Measurements from ENCODE around the gene CPSF2.
"Not testable (repeated sequence)": the region's sequence is repeated elsewhere in the genome, so short reads cannot be mapped to it uniquely, and the experiment has no call there.

Gene CPSF2

GRCh38 chr14:92134456-92134855 is 12.7 kb downstream of the CPSF2 start:
- no peak for ATAC-seq
- H3K27me3 Mint-ChIP-seq, result no peaks in the 10 kb centered on the region
- no peak overlapping the region for H3K4me3 Mint-ChIP-seq
- peaks cover 4% of the 10 kb centered on the region for H3K4me1 Mint-ChIP-seq
- H3K27ac Mint-ChIP-seq, result no peak overlapping the region
- DNase-seq, result no peak
- no peaks in the 10 kb centered on the region for H3K9me3 Mint-ChIP-seq

- H3K27ac Mint-ChIP-seq, result no peak overlapping the region
- DNase-seq, result no peak
- no peak for ATAC-seq
Measured at GRCh38 chr14:92135269-92135668, 13.5 kb downstream of the CPSF2 start.

GRCh38 chr14:92143309-92143708 is 21.5 kb downstream of the CPSF2 start:
- DNase-seq (no peak), ATAC-seq (no peak)
- no peaks in the 10 kb centered on the region for H3K9me3 Mint-ChIP-seq
- no peak overlapping the region for H3K27ac Mint-ChIP-seq
- H3K27me3 Mint-ChIP-seq, result no peaks in the 10 kb centered on the region
- no peak overlapping the region for H3K4me3 Mint-ChIP-seq
- H3K4me1 Mint-ChIP-seq, result no peaks in the 10 kb centered on the region

More at GRCh38 chr14:92135269-92135668, 13.5 kb downstream of the CPSF2 start:
- H3K27me3 Mint-ChIP-seq, result no peaks in the 10 kb centered on the region
- no peaks in the 10 kb centered on the region for H3K4me1 Mint-ChIP-seq
- no peaks in the 10 kb centered on the region for H3K9me3 Mint-ChIP-seq
- no peak overlapping the region for H3K4me3 Mint-ChIP-seq

GRCh38 chr14:92143962-92144361 is 22.2 kb downstream of the CPSF2 start:
- Mint-ChIP-seq H3K27me3 (no peaks in the 10 kb centered on the region), H3K4me3 (no peak overlapping the region), H3K27ac (peak overlapping the region in 1 of 2 donors; percentile 73), H3K9me3 (no peaks in the 10 kb centered on the region), H3K4me1 (no peaks in the 10 kb centered on the region)
- ATAC-seq, result no peak
- no peak for DNase-seq

- Mint-ChIP-seq H3K27me3 (no peaks in the 10 kb centered on the region), H3K27ac (no peak overlapping the region), H3K4me3 (no peak overlapping the region), H3K4me1 (no peaks in the 10 kb centered on the region), H3K9me3 (no peaks in the 10 kb centered on the region)
- DNase-seq (no peak), ATAC-seq (no peak)
Measured at GRCh38 chr14:92144708-92145107, 22.9 kb downstream of the CPSF2 start.

- Mint-ChIP-seq H3K9me3 (no peaks in the 10 kb centered on the region), H3K27ac (peak overlapping the region in 1 of 2 donors; percentile 40), H3K4me1 (peaks cover 8% of the 10 kb centered on the region), H3K27me3 (no peaks in the 10 kb centered on the region), H3K4me3 (no peak overlapping the region)
- DNase-seq, result no peak
- ATAC-seq, result no peak
Measured at GRCh38 chr14:92153581-92153980, 31.8 kb downstream of the CPSF2 start.

GRCh38 chr14:92154283-92154942 is 32.6 kb downstream of the CPSF2 start:
- ATAC-seq (no peak), DNase-seq (no peak)
- no peak overlapping the region for H3K4me3 Mint-ChIP-seq
- no peaks in the 10 kb centered on the region for H3K27me3 Mint-ChIP-seq
- peaks cover 8% of the 10 kb centered on the region for H3K4me1 Mint-ChIP-seq
- H3K9me3 Mint-ChIP-seq, result no peaks in the 10 kb centered on the region
- H3K27ac Mint-ChIP-seq, result no peak overlapping the region

GRCh38 chr14:92160619-92161018 is 38.9 kb downstream of the CPSF2 start:
- H3K4me1 Mint-ChIP-seq, result peaks cover 8% of the 10 kb centered on the region
- peaks cover 0 to 9% of the 10 kb centered on the region in 2 donors for H3K9me3 Mint-ChIP-seq
- DNase-seq (no peak), ATAC-seq (no peak)
- no peaks in the 10 kb centered on the region for H3K27me3 Mint-ChIP-seq
- H3K4me3 Mint-ChIP-seq, result no peak overlapping the region
- H3K27ac Mint-ChIP-seq, result no peak overlapping the region

- ATAC-seq, result no peak
- Mint-ChIP-seq H3K27ac (no peak overlapping the region), H3K27me3 (no peaks in the 10 kb centered on the region), H3K9me3 (peaks cover 0 to 9% of the 10 kb centered on the region in 2 donors), H3K4me3 (no peak overlapping the region), H3K4me1 (peaks cover 8% of the 10 kb centered on the region)
- no peak for DNase-seq
Measured at GRCh38 chr14:92161521-92161920, 39.8 kb downstream of the CPSF2 start.

- no peaks in the 10 kb centered on the region for H3K4me1 Mint-ChIP-seq
- DNase-seq (no peak), ATAC-seq (no peak)
- H3K27ac Mint-ChIP-seq, result no peak overlapping the region
- no peaks in the 10 kb centered on the region for H3K27me3 Mint-ChIP-seq
- peaks cover 0 to 9% of the 10 kb centered on the region in 2 donors for H3K9me3 Mint-ChIP-seq
- no peak overlapping the region for H3K4me3 Mint-ChIP-seq
Measured at GRCh38 chr14:92164958-92165357, 43.2 kb downstream of the CPSF2 start.

- H3K27ac Mint-ChIP-seq, result peak overlapping the region in 1 of 2 donors; percentile 48
- ATAC-seq (no peak), DNase-seq (no peak)
- H3K4me1 Mint-ChIP-seq, result no peaks in the 10 kb centered on the region
- no peaks in the 10 kb centered on the region for H3K9me3 Mint-ChIP-seq
- H3K27me3 Mint-ChIP-seq, result no peaks in the 10 kb centered on the region
- H3K4me3 Mint-ChIP-seq, result no peak overlapping the region
Measured at GRCh38 chr14:92173668-92174067, 51.9 kb downstream of the CPSF2 start.

GRCh38 chr14:92175811-92176210 is 54.0 kb downstream of the CPSF2 start:
- H3K4me1 Mint-ChIP-seq, result no peaks in the 10 kb centered on the region
- H3K4me3 Mint-ChIP-seq, result no peak overlapping the region
- no peak overlapping the region for H3K27ac Mint-ChIP-seq
- H3K27me3 Mint-ChIP-seq, result no peaks in the 10 kb centered on the region
- H3K9me3 Mint-ChIP-seq, result peaks cover 5 to 9% of the 10 kb centered on the region in 2 donors
- DNase-seq (no peak), ATAC-seq (no peak)

- Mint-ChIP-seq H3K27ac (peak overlapping the region in 1 of 2 donors; percentile 40), H3K4me3 (no peak overlapping the region), H3K27me3 (no peaks in the 10 kb centered on the region), H3K4me1 (no peaks in the 10 kb centered on the region), H3K9me3 (peaks cover 5 to 9% of the 10 kb centered on the region in 2 donors)
- no peak for ATAC-seq
- DNase-seq, result no peak
Measured at GRCh38 chr14:92176476-92176875, 54.7 kb downstream of the CPSF2 start.

- not testable (repeated sequence) for H3K4me1 Mint-ChIP-seq, DNase-seq, H3K27me3 Mint-ChIP-seq, H3K9me3 Mint-ChIP-seq, H3K4me3 Mint-ChIP-seq, H3K27ac Mint-ChIP-seq, ATAC-seq
Measured at GRCh38 chr14:92179178-92179577, 57.4 kb downstream of the CPSF2 start.

GRCh38 chr14:92185559-92185958 is 63.8 kb downstream of the CPSF2 start:
- DNase-seq, result no peak
- Mint-ChIP-seq H3K4me3 (no peak overlapping the region), H3K27me3 (no peaks in the 10 kb centered on the region), H3K4me1 (no peaks in the 10 kb centered on the region), H3K9me3 (peaks cover 8% of the 10 kb centered on the region in 2 donors), H3K27ac (no peak overlapping the region)
- ATAC-seq, result no peak

GRCh38 chr14:92187616-92188015 is 65.8 kb downstream of the CPSF2 start:
- not testable (repeated sequence) for H3K9me3 Mint-ChIP-seq, H3K4me3 Mint-ChIP-seq, DNase-seq, H3K27me3 Mint-ChIP-seq, H3K27ac Mint-ChIP-seq, H3K4me1 Mint-ChIP-seq, ATAC-seq

- no peak overlapping the region for H3K27ac Mint-ChIP-seq
- no peaks in the 10 kb centered on the region for H3K4me1 Mint-ChIP-seq
- H3K4me3 Mint-ChIP-seq, result no peak overlapping the region
- ATAC-seq, result no peak
- no peak for DNase-seq
- peaks cover 8% of the 10 kb centered on the region in 2 donors for H3K9me3 Mint-ChIP-seq
- no peaks in the 10 kb centered on the region for H3K27me3 Mint-ChIP-seq
Measured at GRCh38 chr14:92190768-92191167, 69.0 kb downstream of the CPSF2 start.

All from stimulated activated naive CD8-positive, alpha-beta T cell treated with anti-CD3 and anti-CD28 coated beads, Interleukin-15, amount 100 ng/mL, for 72 hours (primary cell).